A549 treated with CORT108297 at 1 μM for 4 hours (cell line): ENCODE data around the gene CCL11. TPM values are rescaled to one million over a fixed set of nuclear protein-coding genes. Genes with fewer than 3 reads are reported as not detected.

Experiments
- total RNA-seq: library from RNA; stranded (reverse); fragments of 200-300 nt; extraction: Qiagen RNA extraction; gene quantifications from 5 replicates; pipeline ENCODE4 v1.2.3, GENCODE V29; 2022

The CCL11 gene
- not detected in 5 replicates for total RNA-seq

DNA sequence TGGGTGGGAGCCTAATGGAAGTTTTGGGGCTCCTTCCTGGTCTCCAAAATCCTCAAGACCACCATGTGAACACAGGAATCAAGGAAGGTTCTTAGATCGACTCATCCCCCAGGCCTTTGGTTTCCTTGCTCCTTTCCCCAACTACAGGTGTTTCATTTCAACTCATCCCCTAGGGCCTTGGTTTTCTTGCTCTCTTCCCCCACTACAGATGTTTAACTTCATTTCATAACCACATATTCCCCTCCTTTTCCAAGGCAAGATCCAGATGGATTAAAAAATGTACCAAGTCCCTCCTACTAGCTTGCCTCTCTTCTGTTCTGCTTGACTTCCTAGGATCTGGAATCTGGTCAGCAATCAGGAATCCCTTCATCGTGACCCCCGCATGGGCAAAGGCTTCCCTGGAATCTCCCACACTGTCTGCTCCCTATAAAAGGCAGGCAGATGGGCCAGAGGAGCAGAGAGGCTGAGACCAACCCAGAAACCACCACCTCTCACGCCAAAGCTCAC is at the start of gene CCL11:
CCL11 (plus strand) TSS at position 457 of the 507 bp plus-strand sequence. CDS start 67 bp downstream, outside the sequence.

DNA sequence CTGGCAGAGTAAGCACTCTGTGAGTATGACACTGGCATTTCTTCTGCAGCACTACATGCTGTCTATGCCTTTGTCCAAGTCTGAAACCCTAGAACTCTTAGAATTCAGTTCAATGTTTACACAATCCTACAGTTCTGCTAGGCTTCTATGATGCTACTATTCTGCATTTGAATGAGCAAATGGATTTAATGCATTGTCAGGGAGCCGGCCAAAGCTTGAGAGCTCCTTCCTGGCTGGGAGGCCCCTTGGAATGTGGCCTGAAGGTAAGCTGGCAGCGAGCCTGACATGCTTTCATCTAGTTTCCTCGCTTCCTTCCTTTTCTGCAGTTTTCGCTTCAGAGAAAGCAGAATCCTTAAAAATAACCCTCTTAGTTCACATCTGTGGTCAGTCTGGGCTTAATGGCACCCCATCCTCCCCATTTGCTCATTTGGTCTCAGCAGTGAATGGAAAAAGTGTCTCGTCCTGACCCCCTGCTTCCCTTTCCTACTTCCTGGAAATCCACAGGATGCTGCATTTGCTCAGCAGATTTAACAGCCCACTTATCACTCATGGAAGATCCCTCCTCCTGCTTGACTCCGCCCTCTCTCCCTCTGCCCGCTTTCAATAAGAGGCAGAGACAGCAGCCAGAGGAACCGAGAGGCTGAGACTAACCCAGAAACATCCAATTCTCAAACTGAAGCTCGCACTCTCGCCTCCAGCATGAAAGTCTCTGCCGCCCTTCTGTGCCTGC is 30.7 kb upstream of the CCL11 start, which contains the start of gene CCL2:
CCL2 (plus strand) TSS at position 635 of the 730 bp plus-strand sequence; CDS start at position 700, 65 bp downstream.

DNA sequence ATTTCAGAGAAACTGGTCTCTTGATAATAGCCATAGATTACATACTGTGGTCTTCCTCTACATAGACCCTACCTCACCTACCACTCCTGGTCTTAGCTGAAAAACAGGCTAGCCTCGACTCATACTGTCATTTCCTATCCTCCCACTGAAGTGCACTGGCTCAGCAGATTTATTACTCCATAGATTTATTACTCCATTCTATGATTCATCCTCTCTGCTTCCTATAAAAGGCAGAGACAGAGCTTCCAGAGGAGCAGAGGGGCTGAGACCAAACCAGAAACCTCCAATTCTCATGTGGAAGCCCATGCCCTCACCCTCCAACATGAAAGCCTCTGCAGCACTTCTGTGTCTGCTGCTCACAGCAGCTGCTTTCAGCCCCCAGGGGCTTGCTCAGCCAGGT is 15.6 kb upstream of the CCL11 start, which contains the start of gene CCL7:
CCL7 (plus strand) TSS at position 253 of the 400 bp plus-strand sequence; CDS start at position 323, 70 bp downstream.

DNA sequence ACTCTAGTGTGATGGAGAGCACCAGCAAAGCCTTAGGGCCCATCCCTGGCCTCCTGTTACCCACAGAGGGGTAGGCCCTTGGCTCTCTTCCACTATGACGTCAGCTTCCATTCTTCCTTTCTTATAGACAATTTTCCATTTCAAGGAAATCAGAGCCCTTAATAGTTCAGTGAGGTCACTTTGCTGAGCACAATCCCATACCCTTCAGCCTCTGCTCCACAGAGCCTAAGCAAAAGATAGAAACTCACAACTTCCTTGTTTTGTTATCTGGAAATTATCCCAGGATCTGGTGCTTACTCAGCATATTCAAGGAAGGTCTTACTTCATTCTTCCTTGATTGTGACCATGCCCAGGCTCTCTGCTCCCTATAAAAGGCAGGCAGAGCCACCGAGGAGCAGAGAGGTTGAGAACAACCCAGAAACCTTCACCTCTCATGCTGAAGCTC is 33.5 kb downstream of the CCL11 start, which contains the start of gene CCL8:
CCL8 (plus strand) TSS at position 397 of the 445 bp plus-strand sequence. CDS start 67 bp downstream, outside the sequence.

Other genes starting within 250 kb of the CCL11 start
- gene CCL2, start 30.5 kb upstream of the CCL11 start, total RNA-seq, result 24.8 to 45.1 TPM (median 26.2 TPM) in 5 replicates
- 0.12 to 0.24 TPM (median 0.16 TPM) in 5 replicates for gene CCL7, start 15.5 kb upstream of the CCL11 start, total RNA-seq
- gene CCL8, start 33.7 kb downstream of the CCL11 start, total RNA-seq, result not detected in 5 replicates
- not detected in 5 replicates for gene CCL13, start 70.7 kb downstream of the CCL11 start, total RNA-seq
- gene CCL1, start 77.5 kb downstream of the CCL11 start, total RNA-seq, result not detected in 5 replicates